Measurements from ENCODE around the gene KLRC3.
A peak's percentile ranks its signal among the peaks of the same experiment; 100 is the strongest.
"Not testable (repeated sequence)": the region's sequence is repeated elsewhere in the genome, so short reads cannot be mapped to it uniquely, and the experiment has no call there.

KLRC3 gene

DNA sequence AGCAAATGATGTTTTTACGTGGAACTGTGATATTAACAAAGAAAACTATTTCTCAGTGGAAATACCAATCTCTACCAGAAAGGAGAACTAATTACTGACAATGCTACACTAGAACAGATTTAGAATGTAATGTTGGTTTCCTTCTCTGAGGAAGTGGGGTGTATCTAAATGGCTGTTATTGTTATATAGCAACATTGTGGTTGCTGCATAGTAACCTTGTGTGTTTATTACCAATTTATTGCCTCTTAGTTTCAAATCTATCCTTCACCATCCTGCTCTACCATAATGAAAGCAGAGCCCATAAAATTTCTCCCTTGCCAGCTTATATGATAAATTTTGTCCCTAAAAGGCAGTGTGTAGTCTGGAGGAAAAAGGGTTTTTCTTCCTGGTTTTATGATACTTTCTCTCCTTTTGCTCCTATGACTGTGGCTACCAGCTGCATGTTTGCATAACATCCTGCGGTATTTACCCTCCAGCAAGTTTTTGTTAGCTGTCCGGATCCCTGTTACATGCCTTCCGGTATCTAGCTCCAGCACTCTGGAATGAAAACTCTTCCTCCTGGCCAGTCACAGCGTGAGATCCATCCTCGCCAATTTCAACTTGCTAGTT is 24.9 kb downstream of the KLRC3 start:
- TF ChIP-seq, protein P1, sequence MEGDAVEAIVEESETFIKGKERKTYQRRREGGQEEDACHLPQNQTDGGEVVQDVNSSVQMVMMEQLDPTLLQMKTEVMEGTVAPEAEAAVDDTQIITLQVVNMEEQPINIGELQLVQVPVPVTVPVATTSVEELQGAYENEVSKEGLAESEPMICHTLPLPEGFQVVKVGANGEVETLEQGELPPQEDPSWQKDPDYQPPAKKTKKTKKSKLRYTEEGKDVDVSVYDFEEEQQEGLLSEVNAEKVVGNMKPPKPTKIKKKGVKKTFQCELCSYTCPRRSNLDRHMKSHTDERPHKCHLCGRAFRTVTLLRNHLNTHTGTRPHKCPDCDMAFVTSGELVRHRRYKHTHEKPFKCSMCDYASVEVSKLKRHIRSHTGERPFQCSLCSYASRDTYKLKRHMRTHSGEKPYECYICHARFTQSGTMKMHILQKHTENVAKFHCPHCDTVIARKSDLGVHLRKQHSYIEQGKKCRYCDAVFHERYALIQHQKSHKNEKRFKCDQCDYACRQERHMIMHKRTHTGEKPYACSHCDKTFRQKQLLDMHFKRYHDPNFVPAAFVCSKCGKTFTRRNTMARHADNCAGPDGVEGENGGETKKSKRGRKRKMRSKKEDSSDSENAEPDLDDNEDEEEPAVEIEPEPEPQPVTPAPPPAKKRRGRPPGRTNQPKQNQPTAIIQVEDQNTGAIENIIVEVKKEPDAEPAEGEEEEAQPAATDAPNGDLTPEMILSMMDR (IDR thresholded peaks at IDR 0.05; ENCODE audit: control insufficient read depth, extremely low read depth, insufficient read depth): no peak
- DNase-seq (ENCODE audit: low read depth): peak; percentile 90
- H3K4me3 ChIP-seq (ENCODE audit: low read depth, low read length): peak overlapping the region; percentile 14; the same call in 1 of the 2 replicates

DNA sequence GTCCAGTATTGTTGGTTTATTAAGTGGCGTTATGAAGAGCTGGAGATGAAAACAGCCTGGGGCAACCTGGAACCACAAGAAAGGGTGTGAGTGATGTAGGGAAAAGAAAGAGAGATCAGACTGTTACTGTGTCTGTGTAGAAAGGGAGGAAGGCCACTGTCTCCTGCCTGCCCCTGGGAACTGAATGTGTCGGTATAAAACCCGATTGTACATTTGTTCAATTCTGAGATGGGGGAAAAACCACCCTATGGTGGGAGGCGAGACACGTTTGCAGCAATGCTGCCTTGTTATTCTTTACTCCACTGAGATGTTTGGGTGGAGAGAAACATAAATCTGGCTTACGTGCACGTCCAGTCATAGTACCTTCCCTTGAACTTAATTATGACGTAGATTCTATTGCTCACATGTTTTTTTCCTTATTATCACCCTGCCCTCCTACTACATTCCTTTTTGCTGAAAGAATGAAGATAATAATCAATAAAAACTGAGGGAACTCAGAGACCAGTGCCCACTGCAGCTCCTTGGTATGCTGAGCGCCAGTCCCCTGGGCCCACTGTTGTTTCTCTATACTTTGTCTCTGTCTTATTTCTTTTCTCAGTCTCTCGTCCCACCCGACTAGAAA is 25.8 kb downstream of the KLRC3 start:
- H3K4me3 ChIP-seq (ENCODE audit: low read depth, low read length); DNase-seq (ENCODE audit: low read depth): not testable (repeated sequence)

DNA sequence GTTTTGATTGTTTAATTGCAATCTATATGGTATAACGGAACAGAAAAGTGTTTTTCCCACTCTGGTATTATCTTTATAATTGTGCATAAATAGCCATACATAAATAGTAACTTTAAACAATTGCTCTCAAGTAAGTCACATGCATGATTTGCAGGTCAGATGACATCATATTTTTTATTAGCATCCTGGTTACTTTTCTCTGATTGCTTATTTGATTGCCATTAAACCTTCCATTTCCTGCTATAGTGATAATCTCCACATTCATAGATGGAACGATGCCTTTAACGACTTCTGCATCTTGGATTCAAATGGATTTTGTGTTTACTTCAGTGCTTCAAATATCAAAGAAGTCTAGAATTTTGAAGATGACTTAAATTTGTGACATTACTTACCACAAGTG is 27.1 kb downstream of the KLRC3 start:
- no peak for DNase-seq (ENCODE audit: low read depth)
- no peak overlapping the region for H3K4me3 ChIP-seq (ENCODE audit: low read depth, low read length)
- TF ChIP-seq, protein P1 (IDR thresholded peaks at IDR 0.05; ENCODE audit: control insufficient read depth, extremely low read depth, insufficient read depth): no peak

DNA sequence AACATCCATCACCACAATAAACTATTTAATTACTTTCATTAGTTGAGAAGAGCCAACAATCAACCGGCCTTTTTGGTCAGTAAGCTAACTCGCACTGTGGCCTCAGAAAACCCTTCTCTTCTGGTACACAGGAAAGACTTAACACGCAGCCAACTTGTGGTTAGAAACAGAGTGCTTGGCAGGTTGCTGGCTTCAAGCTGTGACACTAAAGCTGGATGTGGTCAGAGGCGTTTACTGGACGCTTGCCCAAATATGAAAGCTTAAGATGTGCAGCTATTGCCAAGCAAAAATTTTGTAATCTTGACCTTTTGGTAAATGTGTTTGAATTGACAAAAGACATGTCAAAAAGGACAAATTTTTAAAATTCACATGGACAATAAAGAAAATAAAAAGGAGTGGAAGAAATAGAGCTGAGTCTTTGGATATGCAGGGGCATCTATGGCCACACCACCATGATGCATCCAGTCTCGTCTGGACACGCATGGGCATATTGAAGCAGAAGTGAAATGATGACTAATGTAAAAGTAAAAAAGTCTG is 27.9 kb downstream of the KLRC3 start:
- H3K4me3 ChIP-seq (ENCODE audit: low read depth, low read length): no peak overlapping the region
- peak; percentile 96 for DNase-seq (ENCODE audit: low read depth)
- TF ChIP-seq, protein P1 (IDR thresholded peaks at IDR 0.05; ENCODE audit: control insufficient read depth, extremely low read depth, insufficient read depth): no peak

DNA sequence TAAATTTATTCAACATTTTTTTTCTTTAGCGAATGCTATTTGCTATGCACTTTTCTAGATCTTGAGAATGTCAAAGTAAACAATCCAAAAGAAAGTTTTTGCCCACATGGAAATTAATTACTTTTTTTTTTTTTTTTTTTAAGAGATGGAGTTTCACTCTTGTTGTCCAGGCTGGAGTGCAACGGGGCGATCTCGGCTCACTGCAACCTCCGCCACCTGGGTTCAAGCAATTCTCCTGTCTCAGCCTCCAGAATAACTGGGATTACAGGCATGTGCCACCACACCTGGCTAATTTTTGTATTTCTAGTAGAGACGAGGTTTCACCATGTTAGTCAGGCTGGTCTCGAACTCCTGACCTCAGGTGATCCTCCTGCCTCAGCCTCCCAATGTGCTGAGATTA is 29.4 kb downstream of the KLRC3 start:
- not testable (repeated sequence) for H3K4me3 ChIP-seq (ENCODE audit: low read depth, low read length); DNase-seq (ENCODE audit: low read depth)

DNA sequence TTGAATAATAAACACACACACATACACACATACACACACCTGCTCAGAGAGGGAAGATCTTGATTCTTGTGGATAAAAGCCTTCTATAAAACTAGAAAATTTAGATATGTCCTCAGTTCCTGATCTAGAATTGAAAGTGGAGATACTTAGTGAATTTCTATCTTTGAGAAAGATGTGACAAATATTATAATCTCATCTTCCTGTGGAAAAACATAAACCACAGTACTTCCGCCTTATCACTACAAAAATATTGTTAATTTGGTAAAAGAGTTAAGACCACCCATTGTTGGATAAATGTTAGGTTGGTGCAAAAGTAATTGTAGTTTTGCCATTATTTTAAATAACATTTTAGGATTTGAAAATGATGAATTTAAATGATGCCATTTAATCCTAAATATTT is 30.5 kb downstream of the KLRC3 start, which contains the start of gene KLRK1:
Gene KLRK1, minus strand, starts transcription at position 138 of the 400 bp plus-strand sequence. CDS start 1,231 bp downstream, outside the sequence.
- H3K4me3 ChIP-seq (ENCODE audit: low read depth, low read length): no peak within 1 kb of the TSS
- TF ChIP-seq, protein P1 (IDR thresholded peaks at IDR 0.05; ENCODE audit: control insufficient read depth, extremely low read depth, insufficient read depth): no peak
- DNase-seq (ENCODE audit: low read depth): no peak

DNA sequence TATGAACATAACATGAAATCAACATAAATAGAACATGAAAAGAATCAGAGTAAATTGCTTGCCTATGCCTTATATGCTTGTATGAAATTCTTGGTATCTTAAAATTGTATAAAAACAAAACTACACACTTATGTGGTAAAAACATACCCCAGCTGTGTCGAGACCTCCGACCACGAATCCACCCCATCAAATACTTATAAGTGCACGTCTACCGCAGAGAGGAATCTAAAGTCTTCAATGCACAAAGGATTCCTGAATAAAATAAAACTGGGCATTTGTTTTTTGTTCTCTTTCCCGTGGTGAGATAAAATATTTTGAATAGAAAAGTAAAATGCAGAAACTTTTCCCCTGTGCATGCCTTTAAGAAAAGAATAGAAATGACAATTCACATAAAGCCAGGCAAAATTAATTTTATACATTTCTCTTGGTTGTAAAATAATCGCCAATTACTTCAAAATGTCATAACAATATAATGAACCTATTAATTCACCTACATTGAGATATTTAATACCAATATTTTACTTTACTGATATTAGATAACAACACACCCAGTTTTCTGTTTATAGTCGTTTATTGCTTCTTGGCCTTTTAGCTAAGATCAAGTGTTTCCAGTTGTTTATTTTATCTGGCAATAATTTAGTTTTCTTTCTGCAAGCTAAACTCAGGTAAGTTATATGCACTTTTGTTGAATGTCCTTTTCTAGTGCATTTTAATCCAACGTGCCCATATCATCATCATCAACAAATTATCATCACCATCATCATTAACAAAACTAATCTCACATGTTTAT is 31.6 kb downstream of the KLRC3 start:
- TF ChIP-seq, protein P1 (IDR thresholded peaks at IDR 0.05; ENCODE audit: control insufficient read depth, extremely low read depth, insufficient read depth): no peak
- no peak overlapping the region for H3K4me3 ChIP-seq (ENCODE audit: low read depth, low read length)
- DNase-seq (ENCODE audit: low read depth): no peak

DNA sequence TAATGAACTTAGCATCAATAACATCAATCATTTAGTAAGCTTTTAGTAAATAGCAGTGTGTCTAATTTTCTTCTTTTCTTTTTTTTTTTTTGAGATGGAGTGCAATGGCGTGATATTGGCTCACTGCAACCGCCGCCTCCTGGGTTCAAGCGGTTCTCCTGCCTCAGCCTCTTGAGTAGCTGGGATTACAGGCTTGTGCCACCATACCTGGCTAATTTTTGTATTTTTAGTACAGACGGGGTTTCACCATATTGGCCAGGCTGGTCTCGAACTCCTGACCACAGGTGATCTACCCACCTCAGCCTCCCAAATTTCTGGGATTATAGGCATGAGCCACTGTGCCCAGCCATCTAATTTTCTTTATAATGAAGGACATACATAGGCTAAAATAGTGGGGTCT is 32.9 kb downstream of the KLRC3 start:
- DNase-seq (ENCODE audit: low read depth); H3K4me3 ChIP-seq (ENCODE audit: low read depth, low read length): not testable (repeated sequence)

Measured in LNCaP clone FGC (cell line).